HEK293T (cell line): ENCODE data around the gene ZBTB20.

Source experiments
- FOXK2 ChIP-seq: fragments of 450-650 bp; IDR thresholded peaks from 2 replicates; pipeline ENCODE4 v1.6.1; 2016; ENCODE audit warnings: mild to moderate bottlenecking
- SUZ12 ChIP-seq: fragments of 450-650 bp; IDR thresholded peaks from 2 replicates; pipeline ENCODE4 v1.6.1; 2016; ENCODE audit warnings: mild to moderate bottlenecking

GRCh38 chr3:114375608-114376421, 771.3 kb downstream of the ZBTB20 start:
- TF ChIP-seq SUZ12 (no peak), FOXK2 (no peak)
